T-helper 1 cell treated with Interleukin-12 subunit alpha and Interleukin-12 subunit beta and Interleukin-4 antibody, amounts not matched to agents 30 μg/mL and 1 μg/mL, for 36 hours (primary cell): Measurements from ENCODE around the gene PLIN4.

ENCODE experiments used
- H3K27ac Mint-ChIP-seq: one replicate; pipeline ENCODE4 v1.8.0; 2021; ENCODE audit warnings: mild to moderate bottlenecking, mixed read lengths
- H3K27me3 Mint-ChIP-seq: one replicate; pipeline ENCODE4 v1.8.0; 2021; ENCODE audit warnings: low read depth, mixed read lengths
- H3K36me3 Mint-ChIP-seq: one replicate; pipeline ENCODE4 v1.8.0; 2021; ENCODE audit warnings: low read depth, mixed read lengths
- H3K4me1 Mint-ChIP-seq: one replicate; pipeline ENCODE4 v1.8.0; 2021; ENCODE audit warnings: low read depth, mixed read lengths
- H3K4me3 Mint-ChIP-seq: one replicate; pipeline ENCODE4 v1.8.0; 2021; ENCODE audit warnings: mild to moderate bottlenecking, moderate library complexity, mixed read lengths
- H3K9me3 Mint-ChIP-seq: one replicate; pipeline ENCODE4 v1.8.0; 2021; ENCODE audit warnings: mixed read lengths

PLIN4 gene

GRCh38 chr19:4510435-4511255 lies 7.6 kb downstream of the PLIN4 start:
- Mint-ChIP-seq H3K9me3 (no peaks in the 10 kb centered on the region), H3K4me3 (no peak overlapping the region), H3K4me1 (peaks cover 8% of the 10 kb centered on the region), H3K36me3 (peaks cover 6% of the 10 kb centered on the region), H3K27ac (no peak overlapping the region), H3K27me3 (no peaks in the 10 kb centered on the region)

- no peak overlapping the region for H3K27ac Mint-ChIP-seq
- H3K27me3 Mint-ChIP-seq: no peaks in the 10 kb centered on the region
- peaks cover 9% of the 10 kb centered on the region for H3K36me3 Mint-ChIP-seq
- no peak overlapping the region for H3K4me3 Mint-ChIP-seq
- peaks cover 9% of the 10 kb centered on the region for H3K4me1 Mint-ChIP-seq
- H3K9me3 Mint-ChIP-seq: no peaks in the 10 kb centered on the region
Measured at GRCh38 chr19:4508698-4509097, 9.6 kb downstream of the PLIN4 start.

GRCh38 chr19:4507804-4508203 lies 10.5 kb downstream of the PLIN4 start:
- peaks cover 9% of the 10 kb centered on the region for H3K36me3 Mint-ChIP-seq
- no peaks in the 10 kb centered on the region for H3K9me3 Mint-ChIP-seq
- H3K27ac Mint-ChIP-seq: no peak overlapping the region
- no peak overlapping the region for H3K4me3 Mint-ChIP-seq
- no peaks in the 10 kb centered on the region for H3K27me3 Mint-ChIP-seq
- peaks cover 9% of the 10 kb centered on the region for H3K4me1 Mint-ChIP-seq

GRCh38 chr19:4507150-4507452 lies 11.2 kb downstream of the PLIN4 start:
- Mint-ChIP-seq H3K9me3 (no peaks in the 10 kb centered on the region), H3K27ac (no peak overlapping the region), H3K4me3 (no peak overlapping the region), H3K36me3 (peaks cover 9% of the 10 kb centered on the region), H3K27me3 (no peaks in the 10 kb centered on the region), H3K4me1 (peaks cover 9% of the 10 kb centered on the region)

GRCh38 chr19:4506449-4507149 lies 11.7 kb downstream of the PLIN4 start:
- Mint-ChIP-seq H3K27ac (peak overlapping the region; percentile 73), H3K4me3 (no peak overlapping the region), H3K36me3 (peaks cover 9% of the 10 kb centered on the region)

DNA sequence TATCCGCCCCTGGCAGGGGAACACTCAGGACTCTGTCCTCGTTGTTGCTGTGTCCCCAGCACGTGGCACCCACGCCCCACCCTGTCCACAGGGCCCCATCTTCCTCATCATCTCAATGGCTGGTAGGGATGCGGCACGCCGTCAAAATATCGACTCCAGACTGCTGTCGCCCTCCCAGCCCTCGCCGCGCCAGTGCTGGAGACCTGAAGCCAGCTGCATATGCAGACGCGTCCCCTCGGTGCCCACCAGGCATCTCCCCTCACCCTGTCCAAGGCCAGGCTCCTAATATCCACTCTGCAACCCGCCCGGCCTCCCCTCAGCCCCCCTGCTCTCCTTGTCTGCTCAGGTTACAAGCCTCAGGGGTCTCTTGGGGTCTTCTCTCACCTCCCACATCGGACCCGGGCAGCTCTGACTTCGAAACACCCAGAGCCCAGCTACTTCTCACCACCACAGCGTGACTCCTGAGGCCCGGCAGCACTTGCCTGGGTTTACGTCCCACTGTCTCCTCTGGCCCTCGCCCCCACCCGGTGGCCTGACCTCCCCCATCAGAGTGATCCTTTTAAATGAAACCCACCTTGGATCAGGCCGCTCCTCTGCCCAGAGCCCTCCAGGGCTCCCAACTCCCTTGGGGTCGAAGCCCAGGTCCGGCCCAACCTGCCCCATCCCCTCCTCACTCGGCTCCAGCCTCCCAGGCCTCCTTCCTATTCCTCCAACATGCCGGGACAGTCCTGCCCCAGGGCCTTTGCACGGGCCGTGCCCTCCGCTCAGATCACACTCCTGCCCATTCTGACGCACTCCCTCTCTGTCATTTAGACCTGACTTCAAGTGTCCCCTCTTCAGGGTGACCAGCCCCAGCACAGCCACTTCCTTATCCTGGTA lies 12.5 kb downstream of the PLIN4 start:
- Mint-ChIP-seq H3K4me3 (no peak overlapping the region), H3K4me1 (peaks cover 9% of the 10 kb centered on the region), H3K36me3 (peaks cover 9% of the 10 kb centered on the region), H3K27me3 (no peaks in the 10 kb centered on the region), H3K27ac (peak overlapping the region; percentile 73), H3K9me3 (no peaks in the 10 kb centered on the region)

More at GRCh38 chr19:4506449-4507149, 11.7 kb downstream of the PLIN4 start:
- Mint-ChIP-seq H3K27me3 (no peaks in the 10 kb centered on the region), H3K4me1 (peaks cover 9% of the 10 kb centered on the region), H3K9me3 (no peaks in the 10 kb centered on the region)

DNA sequence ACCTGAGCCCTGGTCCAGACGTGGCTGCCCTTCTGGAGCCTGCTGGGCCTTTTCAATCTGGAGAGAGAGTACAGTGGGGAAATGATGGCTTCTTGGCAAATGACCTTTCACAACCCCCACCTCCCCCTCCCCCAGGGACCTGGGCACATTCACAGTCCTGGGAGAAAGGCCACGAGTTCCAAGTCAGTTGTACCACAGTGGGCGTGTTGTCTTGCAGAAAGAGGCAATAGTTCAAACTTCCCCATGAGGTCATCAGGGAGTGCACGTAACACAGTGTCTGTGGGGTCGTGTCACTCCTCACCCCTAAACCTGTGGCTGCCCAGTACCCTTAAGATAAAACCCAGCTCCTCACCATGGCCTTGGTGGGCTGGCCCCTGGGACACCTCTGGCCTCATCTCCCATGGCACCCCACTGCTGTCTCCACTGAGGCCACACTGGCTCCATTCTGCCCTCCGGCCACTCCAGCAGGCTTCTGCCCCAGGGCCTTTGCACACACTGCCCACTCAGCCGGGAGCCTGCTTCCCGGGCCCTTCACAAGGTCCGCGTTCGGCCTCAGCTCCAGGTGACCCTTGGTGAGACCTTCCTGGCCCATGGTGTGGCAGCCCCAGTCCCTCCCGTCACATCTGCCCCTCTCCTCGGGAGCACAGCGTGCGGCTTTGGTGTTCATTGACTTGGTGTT lies 13.3 kb downstream of the PLIN4 start:
- Mint-ChIP-seq H3K4me1 (peaks cover 9% of the 10 kb centered on the region), H3K4me3 (no peak overlapping the region), H3K27ac (no peak overlapping the region), H3K9me3 (no peaks in the 10 kb centered on the region), H3K27me3 (no peaks in the 10 kb centered on the region), H3K36me3 (peaks cover 9% of the 10 kb centered on the region)

- Mint-ChIP-seq H3K27ac (no peak overlapping the region), H3K27me3 (no peaks in the 10 kb centered on the region), H3K36me3 (peaks cover 9% of the 10 kb centered on the region), H3K4me1 (peaks cover 9% of the 10 kb centered on the region), H3K4me3 (no peak overlapping the region), H3K9me3 (no peaks in the 10 kb centered on the region)
Measured at GRCh38 chr19:4504297-4504701, 14.0 kb downstream of the PLIN4 start.

DNA sequence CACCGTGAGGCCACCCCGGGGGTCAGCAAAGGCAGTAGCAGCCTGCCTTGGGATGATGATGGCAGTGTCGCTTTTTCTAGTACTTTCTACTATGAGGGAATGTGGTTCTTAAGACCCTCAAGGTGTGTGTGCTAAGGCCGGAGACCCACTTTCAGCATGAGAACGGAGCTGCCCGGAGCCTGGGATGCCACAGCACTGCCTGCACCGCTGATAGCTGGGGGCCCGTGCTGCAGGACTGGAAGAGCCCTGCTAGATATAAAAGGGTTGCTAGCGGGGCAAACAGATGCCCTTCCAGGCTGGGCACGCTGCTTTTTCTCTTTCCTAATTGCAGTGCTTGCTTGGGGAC lies 14.5 kb downstream of the PLIN4 start:
- Mint-ChIP-seq H3K27me3 (no peaks in the 10 kb centered on the region), H3K9me3 (no peaks in the 10 kb centered on the region), H3K4me3 (no peak overlapping the region), H3K27ac (no peak overlapping the region), H3K36me3 (peaks cover 9% of the 10 kb centered on the region), H3K4me1 (peaks cover 9% of the 10 kb centered on the region)

- H3K27ac Mint-ChIP-seq: no peak overlapping the region
- no peak overlapping the region for H3K4me3 Mint-ChIP-seq
- peaks cover 9% of the 10 kb centered on the region for H3K36me3 Mint-ChIP-seq
- no peaks in the 10 kb centered on the region for H3K27me3 Mint-ChIP-seq
- peaks cover 9% of the 10 kb centered on the region for H3K4me1 Mint-ChIP-seq
- no peaks in the 10 kb centered on the region for H3K9me3 Mint-ChIP-seq
Measured at GRCh38 chr19:4503132-4503824, 15.0 kb downstream of the PLIN4 start.

GRCh38 chr19:4502282-4503131 lies 15.8 kb downstream of the PLIN4 start:
- Mint-ChIP-seq H3K27ac (no peak overlapping the region), H3K36me3 (peaks cover 9% of the 10 kb centered on the region), H3K4me1 (peaks cover 9% of the 10 kb centered on the region), H3K27me3 (no peaks in the 10 kb centered on the region), H3K9me3 (no peaks in the 10 kb centered on the region), H3K4me3 (no peak overlapping the region)

GRCh38 chr19:4501691-4502090 lies 16.6 kb downstream of the PLIN4 start:
- no peak overlapping the region for H3K27ac Mint-ChIP-seq
- no peaks in the 10 kb centered on the region for H3K9me3 Mint-ChIP-seq
- H3K36me3 Mint-ChIP-seq: peaks cover 9% of the 10 kb centered on the region
- H3K27me3 Mint-ChIP-seq: no peaks in the 10 kb centered on the region
- H3K4me3 Mint-ChIP-seq: no peak overlapping the region
- H3K4me1 Mint-ChIP-seq: peaks cover 8% of the 10 kb centered on the region
